Measurements from ENCODE around the gene ITM2B.

Gene ITM2B

GRCh38 chr13:48273346-48273745 is 40.3 kb downstream of the ITM2B start:
- ATAC-seq (replicated peaks; ENCODE audit: extremely low read depth, poor library complexity, severe bottlenecking) (no peak), DNase-seq (ENCODE audit: low spot score in 2 of 2) (no peak)
- Mint-ChIP-seq H3K9me3 (no peaks in the 10 kb centered on the region), H3K4me1 (peaks cover 10% of the 10 kb centered on the region), H3K27ac (ENCODE audit: low read depth) (no peak overlapping the region), H3K4me3 (no peak overlapping the region), H3K36me3 (ENCODE audit: insufficient read depth) (peaks cover 7% of the 10 kb centered on the region), H3K27me3 (no peaks in the 10 kb centered on the region)

- H3K4me3 Mint-ChIP-seq, result no peak overlapping the region
- H3K9me3 Mint-ChIP-seq, result no peaks in the 10 kb centered on the region
- peaks cover 3% of the 10 kb centered on the region for H3K36me3 Mint-ChIP-seq (ENCODE audit: insufficient read depth)
- no peaks in the 10 kb centered on the region for H3K4me1 Mint-ChIP-seq
- DNase-seq (ENCODE audit: low spot score in 2 of 2) (no peak), ATAC-seq (replicated peaks; ENCODE audit: extremely low read depth, poor library complexity, severe bottlenecking) (no peak)
- H3K27me3 Mint-ChIP-seq, result no peaks in the 10 kb centered on the region
- no peak overlapping the region for H3K27ac Mint-ChIP-seq (ENCODE audit: low read depth)
Observed at GRCh38 chr13:48275507-48275906, 42.5 kb downstream of the ITM2B start.

- Mint-ChIP-seq H3K4me1 (no peaks in the 10 kb centered on the region), H3K36me3 (ENCODE audit: insufficient read depth) (no peaks in the 10 kb centered on the region), H3K27ac (ENCODE audit: low read depth) (no peak overlapping the region), H3K9me3 (no peaks in the 10 kb centered on the region), H3K4me3 (no peak overlapping the region), H3K27me3 (no peaks in the 10 kb centered on the region)
- no peak for ATAC-seq (replicated peaks; ENCODE audit: extremely low read depth, poor library complexity, severe bottlenecking)
- no peak for DNase-seq (ENCODE audit: low spot score in 2 of 2)
Observed at GRCh38 chr13:48278806-48279205, 45.8 kb downstream of the ITM2B start.

- Mint-ChIP-seq H3K9me3 (no peaks in the 10 kb centered on the region), H3K4me3 (no peak overlapping the region), H3K27ac (ENCODE audit: low read depth) (no peak overlapping the region), H3K36me3 (ENCODE audit: insufficient read depth) (peaks cover 2% of the 10 kb centered on the region), H3K27me3 (no peaks in the 10 kb centered on the region), H3K4me1 (no peaks in the 10 kb centered on the region)
- DNase-seq (ENCODE audit: low spot score in 2 of 2) (no peak), ATAC-seq (replicated peaks; ENCODE audit: extremely low read depth, poor library complexity, severe bottlenecking) (no peak)
Observed at GRCh38 chr13:48281556-48281955, 48.5 kb downstream of the ITM2B start.

- peaks cover 15% of the 10 kb centered on the region for H3K27me3 Mint-ChIP-seq
- no peaks in the 10 kb centered on the region for H3K36me3 Mint-ChIP-seq (ENCODE audit: insufficient read depth)
- H3K9me3 Mint-ChIP-seq, result no peaks in the 10 kb centered on the region
- no peaks in the 10 kb centered on the region for H3K4me1 Mint-ChIP-seq
- no peak overlapping the region for H3K27ac Mint-ChIP-seq (ENCODE audit: low read depth)
- ATAC-seq (replicated peaks; ENCODE audit: extremely low read depth, poor library complexity, severe bottlenecking), result no peak
- no peak for DNase-seq (ENCODE audit: low spot score in 2 of 2)
- H3K4me3 Mint-ChIP-seq, result no peak overlapping the region
Observed at GRCh38 chr13:48291730-48292129, 58.7 kb downstream of the ITM2B start.

- ATAC-seq (replicated peaks; ENCODE audit: extremely low read depth, poor library complexity, severe bottlenecking) (no peak), DNase-seq (ENCODE audit: low spot score in 2 of 2) (no peak)
- H3K36me3 Mint-ChIP-seq (ENCODE audit: insufficient read depth), result no peaks in the 10 kb centered on the region
- no peaks in the 10 kb centered on the region for H3K4me1 Mint-ChIP-seq
- no peak overlapping the region for H3K27ac Mint-ChIP-seq (ENCODE audit: low read depth)
- no peaks in the 10 kb centered on the region for H3K9me3 Mint-ChIP-seq
- H3K27me3 Mint-ChIP-seq, result peaks cover 15% of the 10 kb centered on the region
- H3K4me3 Mint-ChIP-seq, result no peak overlapping the region
Observed at GRCh38 chr13:48292650-48293049, 59.6 kb downstream of the ITM2B start.

GRCh38 chr13:48294653-48295052 is 61.6 kb downstream of the ITM2B start:
- H3K27me3 Mint-ChIP-seq, result no peaks in the 10 kb centered on the region
- ATAC-seq (replicated peaks; ENCODE audit: extremely low read depth, poor library complexity, severe bottlenecking) (no peak), DNase-seq (ENCODE audit: low spot score in 2 of 2) (no peak)
- no peak overlapping the region for H3K4me3 Mint-ChIP-seq
- no peak overlapping the region for H3K27ac Mint-ChIP-seq (ENCODE audit: low read depth)
- no peaks in the 10 kb centered on the region for H3K9me3 Mint-ChIP-seq
- H3K4me1 Mint-ChIP-seq, result no peaks in the 10 kb centered on the region
- H3K36me3 Mint-ChIP-seq (ENCODE audit: insufficient read depth), result no peaks in the 10 kb centered on the region

GRCh38 chr13:48295271-48295670 is 62.3 kb downstream of the ITM2B start:
- Mint-ChIP-seq H3K36me3 (ENCODE audit: insufficient read depth) (no peaks in the 10 kb centered on the region), H3K4me3 (no peak overlapping the region), H3K27ac (ENCODE audit: low read depth) (no peak overlapping the region), H3K4me1 (no peaks in the 10 kb centered on the region), H3K27me3 (no peaks in the 10 kb centered on the region), H3K9me3 (no peaks in the 10 kb centered on the region)
- ATAC-seq (replicated peaks; ENCODE audit: extremely low read depth, poor library complexity, severe bottlenecking) (no peak), DNase-seq (ENCODE audit: low spot score in 2 of 2) (no peak)

- Mint-ChIP-seq H3K9me3 (no peaks in the 10 kb centered on the region), H3K27me3 (no peaks in the 10 kb centered on the region), H3K36me3 (ENCODE audit: insufficient read depth) (no peaks in the 10 kb centered on the region), H3K4me1 (no peaks in the 10 kb centered on the region), H3K4me3 (no peak overlapping the region), H3K27ac (ENCODE audit: low read depth) (no peak overlapping the region)
- no peak for ATAC-seq (replicated peaks; ENCODE audit: extremely low read depth, poor library complexity, severe bottlenecking)
- no peak for DNase-seq (ENCODE audit: low spot score in 2 of 2)
Observed at GRCh38 chr13:48296528-48296927, 63.5 kb downstream of the ITM2B start.

GRCh38 chr13:48297131-48297786 is 64.3 kb downstream of the ITM2B start:
- Mint-ChIP-seq H3K4me1 (peaks cover under 1% of the 10 kb centered on the region), H3K4me3 (no peak overlapping the region), H3K36me3 (ENCODE audit: insufficient read depth) (no peaks in the 10 kb centered on the region), H3K27me3 (no peaks in the 10 kb centered on the region), H3K27ac (ENCODE audit: low read depth) (no peak overlapping the region), H3K9me3 (no peaks in the 10 kb centered on the region)
- ATAC-seq (replicated peaks; ENCODE audit: extremely low read depth, poor library complexity, severe bottlenecking) (no peak), DNase-seq (ENCODE audit: low spot score in 2 of 2) (no peak)

GRCh38 chr13:48299591-48299990 is 66.6 kb downstream of the ITM2B start:
- Mint-ChIP-seq H3K36me3 (ENCODE audit: insufficient read depth) (peaks cover 16% of the 10 kb centered on the region), H3K27ac (ENCODE audit: low read depth) (no peak overlapping the region), H3K4me1 (peaks cover 15% of the 10 kb centered on the region), H3K9me3 (no peaks in the 10 kb centered on the region), H3K4me3 (no peak overlapping the region), H3K27me3 (no peaks in the 10 kb centered on the region)
- DNase-seq (ENCODE audit: low spot score in 2 of 2), result no peak
- ATAC-seq (replicated peaks; ENCODE audit: extremely low read depth, poor library complexity, severe bottlenecking), result no peak

GRCh38 chr13:48302871-48303358 is 69.9 kb downstream of the ITM2B start:
- DNase-seq (ENCODE audit: low spot score in 2 of 2), result no peak
- peak overlapping the region; percentile 95 for H3K4me3 Mint-ChIP-seq
- no peaks in the 10 kb centered on the region for H3K9me3 Mint-ChIP-seq
- no peaks in the 10 kb centered on the region for H3K27me3 Mint-ChIP-seq
- ATAC-seq (replicated peaks; ENCODE audit: extremely low read depth, poor library complexity, severe bottlenecking), result peak; percentile 8
- peak overlapping the region; percentile 95 for H3K27ac Mint-ChIP-seq (ENCODE audit: low read depth)
- peaks cover 33% of the 10 kb centered on the region for H3K4me1 Mint-ChIP-seq
- peaks cover 25% of the 10 kb centered on the region for H3K36me3 Mint-ChIP-seq (ENCODE audit: insufficient read depth)

GRCh38 chr13:48303359-48304142 is 70.5 kb downstream of the ITM2B start, which contains the start of gene RB1:
TSS of gene RB1 (plus strand) at chr13:48303751. CDS start at chr13:48303913, 162 bp downstream.
- peak within 1 kb of the TSS; percentile 95 for H3K27ac Mint-ChIP-seq (ENCODE audit: low read depth)

More at GRCh38 chr13:48303359-48304142, 70.5 kb downstream of the ITM2B start, which contains the start of gene RB1:
- DNase-seq (ENCODE audit: low spot score in 2 of 2), result peak; percentile 82 to 88
- no peaks in the 10 kb centered on the region for H3K9me3 Mint-ChIP-seq
- no peaks in the 10 kb centered on the region for H3K27me3 Mint-ChIP-seq
- peak within 1 kb of the TSS; percentile 95 for H3K4me3 Mint-ChIP-seq
- H3K36me3 Mint-ChIP-seq (ENCODE audit: insufficient read depth), result peaks cover 31% of the 10 kb centered on the region
- peak; percentile 85 for ATAC-seq (replicated peaks; ENCODE audit: extremely low read depth, poor library complexity, severe bottlenecking)
- H3K4me1 Mint-ChIP-seq, result peaks cover 33% of the 10 kb centered on the region

All from central memory CD8-positive, alpha-beta T cell (primary cell).